ENCODE data around the gene ZBTB42. TPM values are rescaled to one million over a fixed set of nuclear protein-coding genes. Genes with fewer than 3 reads are reported as not detected.
A peak's percentile ranks its signal among the peaks of the same experiment; 100 is the strongest.

Gene ZBTB42
- total RNA-seq, 2 donors from 2014 or later: 6.6 to 7.0 TPM

GRCh38 chr14:104753528-104754212 lies 47.2 kb upstream of the ZBTB42 start:
- TF ChIP-seq CTCF (IDR thresholded peaks at IDR 0.05): no peak
- peaks cover 15% of the 10 kb centered on the region for H3K4me1 ChIP-seq
- peak; percentile 41 for DNase-seq
- H3K9me3 ChIP-seq: no peaks in the 10 kb centered on the region
- peak overlapping the region; percentile 99 for H3K4me3 ChIP-seq
- H3K27me3 ChIP-seq: no peaks in the 10 kb centered on the region
- intact Hi-C loops (cut with DNase I): no loop called here
- H3K36me3 ChIP-seq: no peaks in the 10 kb centered on the region
- peak overlapping the region; percentile 92 to 94 for H3K9ac ChIP-seq (ENCODE audit: low read depth in 2 of 2, low read length in 2 of 2)
- peak overlapping the region; percentile 77 for H3K27ac ChIP-seq

- intact Hi-C loops (cut with DNase I): no loop called here
- Histone ChIP-seq H3K4me3 (peak overlapping the region; percentile 99), H3K27ac (no peak overlapping the region), H3K9ac (ENCODE audit: low read depth in 2 of 2, low read length in 2 of 2) (peak overlapping the region; percentile 92 to 94), H3K36me3 (no peaks in the 10 kb centered on the region), H3K4me1 (peaks cover 12% of the 10 kb centered on the region), H3K27me3 (no peaks in the 10 kb centered on the region), H3K9me3 (no peaks in the 10 kb centered on the region)
- DNase-seq: no peak
- TF ChIP-seq CTCF (IDR thresholded peaks at IDR 0.05): no peak
These were observed 46.6 kb upstream of the ZBTB42 start for GRCh38 chr14:104754213-104754851.

- Histone ChIP-seq H3K27me3 (no peaks in the 10 kb centered on the region), H3K9me3 (no peaks in the 10 kb centered on the region), H3K27ac (no peak overlapping the region), H3K9ac (ENCODE audit: low read depth in 2 of 2, low read length in 2 of 2) (no peak overlapping the region), H3K36me3 (no peaks in the 10 kb centered on the region), H3K4me3 (no peak overlapping the region), H3K4me1 (peaks cover 7% of the 10 kb centered on the region)
- intact Hi-C loops (cut with DNase I): no loop called here
- TF ChIP-seq CTCF (IDR thresholded peaks at IDR 0.05): no peak
- DNase-seq: no peak
These were observed 45.3 kb upstream of the ZBTB42 start for GRCh38 chr14:104755621-104756020.

- no peak for DNase-seq
- Histone ChIP-seq H3K36me3 (no peaks in the 10 kb centered on the region), H3K4me3 (no peak overlapping the region), H3K9ac (ENCODE audit: low read depth in 2 of 2, low read length in 2 of 2) (no peak overlapping the region), H3K27me3 (no peaks in the 10 kb centered on the region), H3K4me1 (peaks cover 7% of the 10 kb centered on the region), H3K27ac (no peak overlapping the region), H3K9me3 (no peaks in the 10 kb centered on the region)
- TF ChIP-seq CTCF (IDR thresholded peaks at IDR 0.05): no peak
- intact Hi-C loops (cut with DNase I): no loop called here
These were observed 44.2 kb upstream of the ZBTB42 start for GRCh38 chr14:104756477-104757237.

GRCh38 chr14:104757238-104757585 lies 43.7 kb upstream of the ZBTB42 start:
- intact Hi-C loops (cut with DNase I): no loop called here
- H3K36me3 ChIP-seq: no peaks in the 10 kb centered on the region
- H3K4me1 ChIP-seq: peaks cover 5% of the 10 kb centered on the region
- TF ChIP-seq CTCF (IDR thresholded peaks at IDR 0.05): no peak
- H3K9ac ChIP-seq (ENCODE audit: low read depth in 2 of 2, low read length in 2 of 2): no peak overlapping the region
- H3K9me3 ChIP-seq: no peaks in the 10 kb centered on the region
- H3K27ac ChIP-seq: no peak overlapping the region
- no peak overlapping the region for H3K4me3 ChIP-seq
- H3K27me3 ChIP-seq: no peaks in the 10 kb centered on the region
- no peak for DNase-seq
